Loucy (cell line): Measurements from ENCODE around the gene VCAN.

Source experiments
- H2AFZ ChIP-seq: fragments of 200-600 bp; sonication (generic); 2 replicates; pipeline ENCODE4 v1.6.0; 2016; ENCODE audit warnings: antibody characterized with exemption, mild to moderate bottlenecking, low read length, moderate library complexity
- H3F3A ChIP-seq: fragments of 200-600 bp; 2 replicates; pipeline ENCODE4 v1.6.0; 2016; ENCODE audit warnings: antibody characterized with exemption, low read depth, mild to moderate bottlenecking
- H3K27me3 ChIP-seq: fragments of 200-600 bp; sonication (generic); 2 replicates; pipeline ENCODE4 v1.6.1; 2014; ENCODE audit warnings: low read length, mild to moderate bottlenecking; ENCODE audit not compliant: insufficient read depth, poor library complexity, severe bottlenecking
- H3K36me3 ChIP-seq: fragments of 200-600 bp; sonication (generic); 2 replicates; pipeline ENCODE4 v1.6.1; 2016; ENCODE audit warnings: low read length; ENCODE audit not compliant: insufficient read depth
- H3K4me1 ChIP-seq: fragments of 200-600 bp; sonication (generic); 2 replicates; pipeline ENCODE4 v1.5.1; 2014; ENCODE audit warnings: low read length, mild to moderate bottlenecking; ENCODE audit not compliant: insufficient read depth, poor library complexity, severe bottlenecking
- H3K4me2 ChIP-seq: fragments of 200-600 bp; sonication (generic); 2 replicates; pipeline ENCODE4 v1.6.0; 2014; ENCODE audit warnings: antibody characterized with exemption, low read length, low read depth, mild to moderate bottlenecking; ENCODE audit not compliant: poor library complexity, severe bottlenecking
- H3K4me3 ChIP-seq: fragments of 200-600 bp; sonication (generic); 2 replicates; pipeline ENCODE4 v1.5.1; 2014; ENCODE audit warnings: low read length, mild to moderate bottlenecking, mixed read lengths; ENCODE audit not compliant: poor library complexity, severe bottlenecking
- H3K79me2 ChIP-seq: fragments of 200-600 bp; sonication (generic); 2 replicates; pipeline ENCODE4 v1.6.1; 2014; ENCODE audit warnings: low read length; ENCODE audit not compliant: insufficient read depth
- H3K9ac ChIP-seq: fragments of 200-600 bp; sonication (generic); 2 replicates; pipeline ENCODE4 v1.6.0; 2014; ENCODE audit warnings: mild to moderate bottlenecking, low read depth, low read length, moderate library complexity; ENCODE audit not compliant: poor library complexity, severe bottlenecking
- H3K9me2 ChIP-seq: fragments of 200-600 bp; sonication (generic); replicated peaks from 2 replicates; pipeline ENCODE4 v1.6.1; 2016; ENCODE audit warnings: low read depth, low read length, mixed read lengths
- H3K9me3 ChIP-seq: fragments of 200-600 bp; sonication (generic); 2 replicates; pipeline ENCODE4 v1.6.1; 2014; ENCODE audit warnings: mild to moderate bottlenecking, antibody characterized with exemption, low read length, low read depth; ENCODE audit not compliant: insufficient read depth
- H4K20me1 ChIP-seq: fragments of 200-600 bp; sonication (generic); 2 replicates; pipeline ENCODE4 v1.6.0; 2014; ENCODE audit warnings: antibody characterized with exemption, low read length, mild to moderate bottlenecking; ENCODE audit not compliant: insufficient read depth, poor library complexity, severe bottlenecking
- CTCF ChIP-seq: fragments of 200-600 bp; sonication (generic); conservative IDR thresholded peaks from 2 replicates; pipeline ENCODE4 v1.5.1; 2014; ENCODE audit warnings: mild to moderate bottlenecking, antibody characterized with exemption, low read length
- EZH2phosphoT487 ChIP-seq: fragments of 200-600 bp; IDR thresholded peaks from 2 replicates; pipeline ENCODE4 v1.6.1; 2018; ENCODE audit warnings: antibody characterized with exemption, mild to moderate bottlenecking, moderate library complexity, borderline replicate concordance

VCAN gene

GRCh38 chr5:83494087-83494620, 22.6 kb downstream of the VCAN start:
- Histone ChIP-seq H3F3A (no peaks in the 10 kb centered on the region), H3K4me1 (no peaks in the 10 kb centered on the region), H4K20me1 (no peaks in the 10 kb centered on the region), H2AFZ (no peak overlapping the region), H3K9me2 (no peaks in the 10 kb centered on the region), H3K4me2 (no peak overlapping the region), H3K36me3 (no peaks in the 10 kb centered on the region), H3K9ac (no peak overlapping the region), H3K9me3 (no peaks in the 10 kb centered on the region), H3K4me3 (no peak overlapping the region), H3K27me3 (no peaks in the 10 kb centered on the region), H3K79me2 (no peaks in the 10 kb centered on the region)
- TF ChIP-seq EZH2phosphoT487, result no peak
- no peak for TF ChIP-seq CTCF

- Histone ChIP-seq H3K9ac (no peak overlapping the region), H3K4me3 (no peak overlapping the region), H3K9me2 (no peaks in the 10 kb centered on the region), H4K20me1 (no peaks in the 10 kb centered on the region), H2AFZ (no peak overlapping the region), H3K4me1 (no peaks in the 10 kb centered on the region), H3K27me3 (no peaks in the 10 kb centered on the region), H3K36me3 (no peaks in the 10 kb centered on the region), H3F3A (no peaks in the 10 kb centered on the region), H3K9me3 (no peaks in the 10 kb centered on the region), H3K79me2 (no peaks in the 10 kb centered on the region), H3K4me2 (no peak overlapping the region)
- TF ChIP-seq EZH2phosphoT487, result no peak
- TF ChIP-seq CTCF, result no peak
Measured at GRCh38 chr5:83494666-83495065, 23.1 kb downstream of the VCAN start.

GRCh38 chr5:83496626-83497025, 25.1 kb downstream of the VCAN start:
- H3K9me2 ChIP-seq, result no peaks in the 10 kb centered on the region

More at GRCh38 chr5:83496626-83497025, 25.1 kb downstream of the VCAN start:
- no peaks in the 10 kb centered on the region for H3F3A ChIP-seq
- no peaks in the 10 kb centered on the region for H3K79me2 ChIP-seq
- TF ChIP-seq CTCF, result no peak
- H3K4me1 ChIP-seq, result no peaks in the 10 kb centered on the region
- H4K20me1 ChIP-seq, result no peaks in the 10 kb centered on the region
- H3K9me3 ChIP-seq, result no peaks in the 10 kb centered on the region
- no peaks in the 10 kb centered on the region for H3K36me3 ChIP-seq
- no peak overlapping the region for H2AFZ ChIP-seq
- H3K4me2 ChIP-seq, result no peak overlapping the region
- H3K4me3 ChIP-seq, result no peak overlapping the region
- no peaks in the 10 kb centered on the region for H3K27me3 ChIP-seq
- no peak overlapping the region for H3K9ac ChIP-seq
